ENCODE measurements around the gene KRT72. TPM values are rescaled to one million over a fixed set of nuclear protein-coding genes. Genes with fewer than 3 reads are reported as not detected.

The KRT72 gene
- total RNA-seq, 1 experiment from 2014 or later = not detected

GRCh38 chr12:52584156-52584682, 17.0 kb downstream of the KRT72 start:
- Histone ChIP-seq H3K18ac (ENCODE audit: insufficient read length, low read depth, low read length) (no peak overlapping the region), H2BK20ac (ENCODE audit: low read depth, low read length, poor library complexity, severe bottlenecking) (no peak overlapping the region), H3K14ac (ENCODE audit: insufficient read depth, low read length) (no peak overlapping the region), H3K27me3 (ENCODE audit: insufficient read depth, low read length) (no peaks in the 10 kb centered on the region), H4K8ac (replicated peaks; ENCODE audit: insufficient read length, low read depth, low read length) (no peak overlapping the region), H3K79me1 (ENCODE audit: insufficient read depth, low read depth, low read length, poor library complexity, severe bottlenecking) (no peaks in the 10 kb centered on the region), H2AK5ac (ENCODE audit: insufficient read length, low read length) (no peak overlapping the region), H4K5ac (ENCODE audit: insufficient read length, low read depth, low read length) (no peak overlapping the region), H2BK15ac (ENCODE audit: low read depth, low read length) (no peak overlapping the region), H3K4me2 (ENCODE audit: insufficient read depth, insufficient read length, low read length) (no peak overlapping the region), H2BK12ac (ENCODE audit: insufficient read length, low read depth, low read length) (no peak overlapping the region), H3K4ac (ENCODE audit: low read depth, low read length) (no peak overlapping the region), H2BK120ac (ENCODE audit: low read depth, low read length, poor library complexity, severe bottlenecking) (no peak overlapping the region), H3K9me3 (ENCODE audit: control insufficient read depth, low read depth, low read length) (no peaks in the 10 kb centered on the region), H3K9ac (ENCODE audit: extremely low read depth, insufficient read length, low read length) (no peak overlapping the region), H2BK5ac (ENCODE audit: insufficient read length, low read length) (no peak overlapping the region), H4K20me1 (ENCODE audit: control insufficient read depth, insufficient read depth, insufficient read length) (no peaks in the 10 kb centered on the region), H2AFZ (ENCODE audit: low read length) (no peak overlapping the region), H3K4me1 (ENCODE audit: insufficient read depth, low read length) (no peaks in the 10 kb centered on the region), H3K23me2 (ENCODE audit: insufficient read length, low read depth, low read length, poor library complexity, severe bottlenecking) (no peaks in the 10 kb centered on the region), H3K23ac (ENCODE audit: insufficient read length, low read depth, low read length) (no peak overlapping the region), H3K27ac (ENCODE audit: insufficient read length, low read depth, low read length) (no peak overlapping the region), H3K79me2 (ENCODE audit: insufficient read depth, low read length) (no peaks in the 10 kb centered on the region), H4K91ac (ENCODE audit: insufficient read length, low read depth, low read length) (no peak overlapping the region), H3K56ac (ENCODE audit: insufficient read length, low read depth, low read length) (no peak overlapping the region), H3T11ph (ENCODE audit: low read length) (no peak overlapping the region)
- peaks cover 10 to 12% of the 10 kb centered on the region in 2 experiments for H3K4me1 Mint-ChIP-seq
- WGBS (ENCODE audit: extremely low coverage, insufficient read length, low lambda C conversion rate) = no CpG with 5 or more reads among the region's 9 CpGs
- H3K9me3 Mint-ChIP-seq = peaks cover 0 to under 1% of the 10 kb centered on the region in 2 experiments; a peak in 2 of 5 replicates
- TF ChIP-seq, protein P1, sequence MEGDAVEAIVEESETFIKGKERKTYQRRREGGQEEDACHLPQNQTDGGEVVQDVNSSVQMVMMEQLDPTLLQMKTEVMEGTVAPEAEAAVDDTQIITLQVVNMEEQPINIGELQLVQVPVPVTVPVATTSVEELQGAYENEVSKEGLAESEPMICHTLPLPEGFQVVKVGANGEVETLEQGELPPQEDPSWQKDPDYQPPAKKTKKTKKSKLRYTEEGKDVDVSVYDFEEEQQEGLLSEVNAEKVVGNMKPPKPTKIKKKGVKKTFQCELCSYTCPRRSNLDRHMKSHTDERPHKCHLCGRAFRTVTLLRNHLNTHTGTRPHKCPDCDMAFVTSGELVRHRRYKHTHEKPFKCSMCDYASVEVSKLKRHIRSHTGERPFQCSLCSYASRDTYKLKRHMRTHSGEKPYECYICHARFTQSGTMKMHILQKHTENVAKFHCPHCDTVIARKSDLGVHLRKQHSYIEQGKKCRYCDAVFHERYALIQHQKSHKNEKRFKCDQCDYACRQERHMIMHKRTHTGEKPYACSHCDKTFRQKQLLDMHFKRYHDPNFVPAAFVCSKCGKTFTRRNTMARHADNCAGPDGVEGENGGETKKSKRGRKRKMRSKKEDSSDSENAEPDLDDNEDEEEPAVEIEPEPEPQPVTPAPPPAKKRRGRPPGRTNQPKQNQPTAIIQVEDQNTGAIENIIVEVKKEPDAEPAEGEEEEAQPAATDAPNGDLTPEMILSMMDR (conservative IDR thresholded peaks at IDR 0.05) = no peak
- H3K36me3 Mint-ChIP-seq (ENCODE audit: insufficient read depth in 1 of 3, low read depth in 3 of 3) = no peaks in the 10 kb centered on the region; a peak in 1 of 7 replicates
- H3K27ac Mint-ChIP-seq = no peak overlapping the region; a peak in 1 of 7 replicates
- no peak overlapping the region; a peak in 1 of 5 replicates for H3K4me3 Mint-ChIP-seq
- H3K27me3 Mint-ChIP-seq (ENCODE audit: low read depth) = peaks cover 12% of the 10 kb centered on the region
- no peak for DNase-seq

Measured in H9 (cell line).